SK-N-SH treated with all-trans-retinoic acid at 6 μM for 48 hours (cell line): Measurements from ENCODE around the gene KLHL29.

Source experiments
- BACH2 ChIP-seq: fragments of 250-450 bp; sonication (Bioruptor Pico); IDR thresholded peaks from 2 replicates; pipeline ENCODE4 v1.9.0; 2021; ENCODE audit warnings: mild to moderate bottlenecking, borderline replicate concordance
- OSR1 ChIP-seq: fragments of 250-450 bp; sonication (Bioruptor Pico); IDR thresholded peaks from 2 replicates; pipeline ENCODE4 v1.8.0; 2022; ENCODE audit warnings: moderate library complexity, mild to moderate bottlenecking, inconsistent platforms
- ZFP3 ChIP-seq: fragments of 250-450 bp; sonication (Bioruptor Pico); IDR thresholded peaks from 2 replicates; pipeline ENCODE4 v1.5.0; 2020; ENCODE audit warnings: mild to moderate bottlenecking, moderate library complexity
- ZFP30 ChIP-seq: fragments of 450-650 bp; formaldehyde crosslinking; IDR thresholded peaks from 2 replicates; pipeline ENCODE4 v1.5.0; 2022; ENCODE audit warnings: mild to moderate bottlenecking, moderate library complexity

DNA sequence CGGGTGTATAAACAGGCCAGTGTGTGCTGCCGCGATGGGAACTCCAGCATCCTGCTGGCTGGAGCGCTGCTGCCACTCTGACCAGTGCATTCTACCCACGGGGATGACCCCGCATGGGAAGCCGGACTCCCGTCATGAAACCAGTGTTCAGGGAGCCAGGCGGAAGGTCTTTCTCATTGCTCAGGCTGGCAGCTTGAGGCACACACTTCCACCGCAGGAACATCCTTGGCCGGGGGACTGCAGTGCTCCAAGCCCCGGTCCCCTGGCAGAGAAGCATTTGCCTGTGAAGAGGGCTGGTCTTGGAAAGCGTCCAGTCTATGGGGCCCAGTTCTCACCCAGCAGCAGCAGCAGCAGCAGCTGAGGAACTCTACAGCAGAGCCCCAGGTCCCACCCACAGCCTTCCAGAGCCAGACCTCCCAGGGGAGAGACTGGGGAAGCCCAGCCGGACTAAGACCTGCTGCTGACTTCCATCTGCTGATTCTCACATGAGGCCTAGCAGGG, 235.9 kb downstream of the KLHL29 start:
- TF ChIP-seq ZFP3 (CRISPR knock-in tag) (no peak), BACH2 (CRISPR knock-in tag) (no peak), OSR1 (CRISPR knock-in tag) (no peak), ZFP30 (CRISPR knock-in tag) (no peak)
